Endothelial cell of umbilical vein (primary cell): ENCODE results near the gene SLC39A5. TPM values are rescaled to one million over a fixed set of nuclear protein-coding genes. Genes with fewer than 3 reads are reported as not detected.

Source experiments
- BruUV-seq: library from RNA; stranded (reverse); fragments of 400-500 nt; replicated peaks from 2 replicates; lab custom pipeline; 2021; lab: Mats Ljungman, UMichigan
- CTCF ChIA-PET: fragments of 300-600, 350-600 bp; sonication (Branson Sonifier 250); formaldehyde crosslinking; loops from one replicate; lab custom pipeline; 2021; ENCODE audit warnings: antibody characterized with exemption, inconsistent platforms; lab: Charles Lee
- POLR2A ChIA-PET: fragments of 300-600, 350-600 bp; sonication (Branson Sonifier 250); formaldehyde crosslinking; loops from one replicate; lab custom pipeline; 2021; ENCODE audit warnings: antibody characterized with exemption, inconsistent platforms; lab: Charles Lee
- DNase-seq: peaks from one replicate; pipeline ENCODE4 v3.0.0-alpha.2; 2011; ENCODE audit warnings: low read depth, low spot score
- FAIRE-seq: peaks from 2 replicates; lab custom pipeline; 2011; peaks lifted over from hg19 to GRCh38; lab: Jason Lieb, UNC
- H2AFZ ChIP-seq: 2 replicates; pipeline ENCODE4 v1.6.0; 2012; ENCODE audit warnings: low read depth, low read length, control low read depth, inconsistent platforms
- H3K27ac ChIP-seq: 2 replicates; pipeline ENCODE4 v1.5.1; 2011; ENCODE audit warnings: low read depth, mild to moderate bottlenecking, control low read depth, low read length, moderate library complexity; ENCODE audit not compliant: insufficient read depth
- H3K27me3 ChIP-seq, 2 experiments: 2 replicates each; pipeline versions ENCODE4 v1.6.0 to v1.6.1; 2011; ENCODE audit warnings: low read length in 2 of 2, mixed read lengths in 1 of 2; ENCODE audit not compliant: control insufficient read depth in 2 of 2, insufficient read depth in 2 of 2
- H3K36me3 ChIP-seq, 2 experiments: 2 replicates in 1 of 2; 3 replicates in 1 of 2; pipeline ENCODE4 v1.5.1; 2011; ENCODE audit warnings: low read length in 2 of 2, mild to moderate bottlenecking in 1 of 2, moderate library complexity in 1 of 2; ENCODE audit not compliant: control insufficient read depth in 2 of 2, insufficient read depth in 2 of 2; ENCODE audit errors: extremely low read depth in 1 of 2
- H3K4me1 ChIP-seq: 3 replicates; pipeline ENCODE4 v1.5.1; 2011; ENCODE audit warnings: mild to moderate bottlenecking, low read length; ENCODE audit not compliant: control insufficient read depth, insufficient read depth; ENCODE audit errors: extremely low read depth
- H3K4me2 ChIP-seq: 2 replicates; pipeline ENCODE4 v1.6.1; 2011; ENCODE audit warnings: low read length, control low read depth, mixed read lengths; ENCODE audit not compliant: insufficient read depth
- H3K4me3 ChIP-seq, 3 experiments: fragments of 200-600 bp in 1 of 3; sonication (generic), shearing (Covaris generic) in 1 of 3; replicated peaks in 1 of 3; 2 replicates each; pipeline ENCODE4 v1.5.1; 2011 to 2016; ENCODE audit warnings: control low read depth in 3 of 3, low read length in 3 of 3, mild to moderate bottlenecking in 2 of 3, inconsistent platforms in 1 of 3, low read depth in 1 of 3, moderate library complexity in 1 of 3; ENCODE audit not compliant: insufficient read depth in 1 of 3
- H3K79me2 ChIP-seq: 2 replicates; pipeline ENCODE4 v1.6.0; 2012; ENCODE audit warnings: low read length, inconsistent platforms; ENCODE audit not compliant: control insufficient read depth, insufficient read depth
- H3K9ac ChIP-seq: replicated peaks from 2 replicates; pipeline ENCODE3; 2011; ENCODE audit warnings: low read length, control low read depth; ENCODE audit not compliant: insufficient read depth; ENCODE audit errors: extremely low read depth
- H3K9me1 ChIP-seq: replicated peaks from 3 replicates; pipeline ENCODE4 v1.6.0; 2011; ENCODE audit warnings: mild to moderate bottlenecking, low read length; ENCODE audit not compliant: control insufficient read depth, insufficient read depth; ENCODE audit errors: extremely low read depth
- H3K9me3 ChIP-seq: replicated peaks from 2 replicates; pipeline ENCODE4 v1.5.1; 2012; ENCODE audit warnings: low read length, inconsistent platforms; ENCODE audit not compliant: control insufficient read depth, insufficient read depth
- H4K20me1 ChIP-seq: replicated peaks from 2 replicates; pipeline ENCODE3; 2011; ENCODE audit warnings: mild to moderate bottlenecking, low read length; ENCODE audit not compliant: control insufficient read depth, insufficient read depth; ENCODE audit errors: extremely low read depth
- CTCF ChIP-seq, 2 donors: IDR thresholded peaks; 1 replicate in 1 of 2; 2 replicates in 1 of 2; pipeline ENCODE4 v1.5.1; 2011; ENCODE audit warnings: low read length in 2 of 2, mild to moderate bottlenecking in 2 of 2, moderate library complexity in 2 of 2, control low read depth in 1 of 2, inconsistent platforms in 1 of 2, low read depth in 1 of 2; ENCODE audit not compliant: insufficient read depth in 1 of 2; ENCODE audit errors: extremely low read depth in 1 of 2
- EZH2 ChIP-seq: IDR thresholded peaks from 2 replicates; pipeline ENCODE4 v1.6.1; 2012; ENCODE audit warnings: borderline replicate concordance, low read depth, mild to moderate bottlenecking, moderate library complexity, low read length, inconsistent platforms; ENCODE audit not compliant: severe bottlenecking
- FOS ChIP-seq: IDR thresholded peaks from 2 replicates; pipeline ENCODE4 v1.6.1; 2011; ENCODE audit warnings: mild to moderate bottlenecking, low read length, moderate library complexity, borderline replicate concordance; ENCODE audit not compliant: insufficient read depth
- GATA2 ChIP-seq: IDR thresholded peaks from 2 replicates; pipeline ENCODE4 v1.7.0; 2011; ENCODE audit warnings: low read depth, mild to moderate bottlenecking, moderate library complexity, mixed read lengths, low read length; ENCODE audit not compliant: insufficient read length, insufficient read depth
- JUN ChIP-seq: IDR thresholded peaks from 2 replicates; pipeline ENCODE4 v1.6.1; 2011; ENCODE audit warnings: borderline replicate concordance, low read depth; ENCODE audit not compliant: insufficient read length, insufficient read depth
- MYC ChIP-seq: IDR thresholded peaks from one replicate; pipeline ENCODE4 v1.6.1; 2011; ENCODE audit warnings: mild to moderate bottlenecking, low read depth, low read length
- POLR2A ChIP-seq: IDR thresholded peaks from 2 replicates; pipeline ENCODE4 v1.6.1; 2012; ENCODE audit warnings: low read depth, mild to moderate bottlenecking, control low read depth, low read length
- POLR2AphosphoS5 ChIP-seq: IDR thresholded peaks from 2 replicates; pipeline ENCODE4 v1.6.1; 2012; ENCODE audit warnings: low read depth, mild to moderate bottlenecking, control low read depth, low read length, moderate library complexity; ENCODE audit not compliant: insufficient read depth
- dilution Hi-C: fragments of 300-500 bp; cut with MboI; formaldehyde crosslinking; loops from one replicate; pipeline ENCODE4 v1.15.0; 2019; ENCODE audit warnings: low sequenced_read_pairs; ENCODE audit not compliant: extremely low pct_ligation_motif_present
- intact Hi-C: fragments of 100-400 bp; cut with micrococcal nuclease; formaldehyde crosslinking; loops from one replicate; pipeline ENCODE4 v1.10.0; 2022
- polyA plus RNA-seq, 4 experiments: library from polyadenylated mRNA; depleted of rRNA in 3 of 4; stranded (reverse) in 3 of 4; unstranded in 1 of 4; fragments of >200 nt; gene quantifications; 2 replicates each; pipeline versions ENCODE4 v1.2.1 to v1.2.3, GENCODE V29; 2011 to 2012; ENCODE audit warnings: missing spikeins in 1 of 4
- total RNA-seq: library from RNA; stranded (reverse); gene quantifications from 2 replicates; pipeline ENCODE4 v1.2.3, GENCODE V29; 2021
- TF ChIP-seq, protein P1 (sequence below): IDR thresholded peaks from 2 replicates; pipeline ENCODE4 v1.6.1; 2011; ENCODE audit not compliant: insufficient read depth, insufficient read length

SLC39A5 gene
- total and polyA plus RNA-seq, 2 donors (not counting 3 experiments of a cell fraction or from before 2014, with no cell fraction given): 0.10 TPM; not detected in 1

DNA sequence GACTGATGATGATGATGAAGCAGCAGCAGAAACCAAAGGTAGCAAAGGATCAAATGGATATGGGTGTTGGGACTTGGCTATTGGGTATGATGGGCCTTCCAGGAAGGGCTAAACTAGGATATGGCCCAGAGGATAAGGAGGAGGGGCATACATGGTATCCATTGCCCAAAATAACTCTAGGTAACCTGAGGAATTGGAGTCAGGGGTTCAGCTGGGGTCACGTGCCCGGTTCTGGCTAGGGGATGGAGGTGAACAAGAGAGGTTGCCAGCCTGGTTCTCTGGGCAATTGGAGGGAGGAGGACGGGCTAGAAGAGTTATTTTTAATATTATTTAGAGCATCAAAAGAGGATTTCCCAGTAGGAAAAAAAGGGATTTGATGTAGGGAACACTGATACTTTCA lies 31.1 kb downstream of the SLC39A5 start:
- Histone ChIP-seq H3K4me3 (no peak overlapping the region), H3K9ac (no peak overlapping the region), H3K27me3 (no peaks in the 10 kb centered on the region), H2AFZ (no peak overlapping the region), H3K27ac (no peak overlapping the region), H3K9me1 (no peaks in the 10 kb centered on the region), H3K4me1 (peaks cover 18% of the 10 kb centered on the region), H3K79me2 (peaks cover 21% of the 10 kb centered on the region), H3K36me3 (peaks cover under 1% of the 10 kb centered on the region in 2 experiments), H3K9me3 (no peaks in the 10 kb centered on the region), H4K20me1 (no peaks in the 10 kb centered on the region), H3K4me2 (no peak overlapping the region)
- BruUV-seq: no TSS peak
- FAIRE-seq (no peak), DNase-seq (no peak)
- no peak for TF ChIP-seq JUN
- TF ChIP-seq EZH2: no peak
- TF ChIP-seq GATA2: no peak
- no peak for TF ChIP-seq POLR2A
- TF ChIP-seq MYC: no peak
- CTCF ChIA-PET: no interaction called here
- intact Hi-C loops (no loop called here), dilution Hi-C loops (no loop called here)
- POLR2A ChIA-PET: no interaction called here

GRCh38 chr12:56261503-56262232 lies 31.8 kb downstream of the SLC39A5 start:
- ChIA-PET CTCF (no interaction called here), POLR2A (no interaction called here)
- FAIRE-seq: no peak
- Histone ChIP-seq H3K27ac (no peak overlapping the region), H3K9ac (no peak overlapping the region), H3K9me1 (no peaks in the 10 kb centered on the region), H3K4me1 (peaks cover 17% of the 10 kb centered on the region), H4K20me1 (no peaks in the 10 kb centered on the region), H3K27me3 (no peaks in the 10 kb centered on the region), H3K79me2 (peaks cover 14% of the 10 kb centered on the region), H3K4me3 (no peak overlapping the region), H3K9me3 (no peaks in the 10 kb centered on the region), H3K4me2 (no peak overlapping the region), H3K36me3 (no peaks in the 10 kb centered on the region), H2AFZ (no peak overlapping the region)
- TF ChIP-seq FOS (no peak), POLR2A (no peak), EZH2 (no peak), POLR2AphosphoS5 (no peak), GATA2 (no peak), CTCF (IDR thresholded peaks at IDR 0.05; ENCODE audit: extremely low read depth in 1 of 2, insufficient read depth in 1 of 2, low read depth in 1 of 2, low read length in 2 of 2) (no peak), MYC (no peak), JUN (no peak)
- TF ChIP-seq, protein P1, sequence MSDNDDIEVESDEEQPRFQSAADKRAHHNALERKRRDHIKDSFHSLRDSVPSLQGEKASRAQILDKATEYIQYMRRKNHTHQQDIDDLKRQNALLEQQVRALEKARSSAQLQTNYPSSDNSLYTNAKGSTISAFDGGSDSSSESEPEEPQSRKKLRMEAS: no peak
- intact Hi-C loops (no loop called here), dilution Hi-C loops (no loop called here)
- DNase-seq: no peak
- no TSS peak for BruUV-seq
